Left colon (tissue), 2 donors: ENCODE results near the gene SIX1. TPM values are rescaled to one million over a fixed set of nuclear protein-coding genes. Genes with fewer than 3 reads are reported as not detected.

Source experiments
- ATAC-seq: fragments of 200-7000 bp; cut with Tn5 transposase; one replicate; pipeline ENCODE4 v1.9.1; 2020; ENCODE audit warnings: mild to moderate bottlenecking, moderate library complexity
- DNase-seq, 2 donors: peaks; one replicate each; pipeline ENCODE4 v3.0.0-alpha.2; 2020
- intact Hi-C, 2 donors: fragments of 100-400 bp; cut with DNase I in 1 of 2; cut with micrococcal nuclease in 1 of 2; formaldehyde crosslinking; loops; one replicate each; pipeline versions ENCODE4 v1.11.2 to v1.14.0; 2022; cut with DNase I, micrococcal nuclease
- total RNA-seq, 2 donors: library from RNA; stranded (reverse); fragmentation: NEBNext Ultra II Directional; extraction: Animal tissue kit (Norgen Biotek cat#: 25700); gene quantifications; one replicate each; pipeline ENCODE4 v1.2.1, GENCODE V29; 2021
- donor health status: DM: no; HTN: no; CAD: no.
- donor health status: DM: yes; HTN: yes; CAD: no.

The SIX1 gene
- total RNA-seq, 2 donors from 2014 or later, result not detected

DNA sequence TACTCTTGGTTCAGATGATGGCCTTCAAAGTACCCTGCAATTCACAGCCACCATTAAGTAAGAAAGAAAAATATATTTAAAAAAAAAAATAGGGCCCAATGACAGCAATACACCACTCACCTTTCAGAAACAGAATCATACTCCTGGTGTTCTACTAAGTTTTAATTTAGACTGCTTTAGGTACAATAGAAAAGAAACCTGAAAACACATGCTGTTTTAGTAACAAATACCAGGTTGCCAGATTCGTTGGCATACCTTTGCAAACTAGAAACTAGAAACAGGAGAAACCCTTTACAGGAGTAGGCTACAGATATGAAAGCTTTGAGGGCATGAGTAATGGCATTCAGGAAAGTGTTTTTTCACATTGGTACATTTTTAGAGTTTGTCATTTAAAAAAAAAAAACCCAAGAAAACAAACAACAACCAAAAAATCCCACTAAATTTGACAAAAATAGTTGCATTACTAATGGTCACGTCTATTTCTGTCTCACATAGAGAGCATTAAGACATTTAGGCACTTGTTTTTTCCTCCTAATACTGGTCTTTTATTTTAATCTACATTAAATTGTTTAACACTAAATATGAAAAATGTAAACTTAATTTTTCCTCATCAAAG lies 4.0 kb downstream of the SIX1 start:
- intact Hi-C loops, result no loop called here
- DNase-seq, result no peak
- no peak for ATAC-seq

GRCh38 chr14:60644666-60645065 lies 4.6 kb downstream of the SIX1 start:
- intact Hi-C loops, result no loop called here
- ATAC-seq (no peak), DNase-seq (no peak)

DNA sequence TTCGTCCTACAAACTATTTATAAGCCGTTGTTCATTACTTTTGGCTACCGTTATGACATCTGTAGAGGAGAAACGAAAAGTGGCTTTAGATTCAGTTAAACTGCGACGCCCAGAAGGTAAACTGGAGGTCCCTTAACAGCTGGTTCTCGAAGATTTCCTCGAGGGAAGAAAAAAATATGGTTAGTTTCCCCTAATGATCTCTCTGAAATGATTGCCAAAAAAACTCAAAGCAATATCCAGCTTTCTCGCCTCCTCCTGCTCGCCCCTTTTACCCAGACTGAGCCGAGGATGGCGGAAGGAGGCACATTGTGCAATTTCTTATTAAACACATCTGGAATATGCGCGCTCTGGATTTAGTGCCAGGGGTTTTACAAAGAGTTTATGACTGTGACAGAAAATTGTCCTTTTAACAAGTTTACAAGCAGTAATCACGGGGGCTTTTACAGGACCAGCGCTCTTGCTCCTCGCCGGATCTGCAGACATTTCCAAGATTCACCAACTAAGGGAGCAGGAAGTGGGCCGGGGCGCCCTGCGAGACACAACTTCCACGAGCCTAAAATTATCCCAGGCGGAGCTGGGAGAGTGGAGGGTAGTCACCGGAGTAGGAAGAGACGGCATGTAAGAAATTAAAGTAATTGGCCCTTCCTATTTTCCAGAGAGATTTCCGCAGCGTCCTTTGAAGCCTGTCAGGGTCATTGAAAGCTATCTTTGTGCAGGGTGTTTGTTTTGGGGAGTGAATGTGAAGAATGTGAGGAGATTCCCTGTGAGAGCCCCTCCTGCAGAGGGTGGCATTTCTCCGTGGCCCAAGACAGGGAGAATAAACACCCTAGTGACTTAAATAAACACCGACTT lies 5.6 kb downstream of the SIX1 start:
- DNase-seq (no peak), ATAC-seq (no peak)
- intact Hi-C loops, result no loop called here

DNA sequence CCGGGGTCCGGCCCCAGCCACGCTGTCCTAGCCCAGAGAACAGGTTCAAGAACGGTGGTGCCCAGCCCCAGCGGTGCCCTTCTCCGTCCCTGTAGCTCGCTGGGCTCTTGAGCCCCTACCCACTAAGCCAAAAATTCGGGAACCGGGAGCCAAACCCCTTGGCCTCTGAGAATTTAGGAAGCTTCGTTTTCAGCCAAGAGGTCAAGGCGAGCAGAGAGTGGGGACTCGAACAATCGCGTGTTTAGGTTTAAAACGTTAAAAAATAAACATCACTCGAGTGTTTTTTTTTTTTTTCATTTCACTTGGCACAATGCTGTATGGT lies 6.2 kb downstream of the SIX1 start:
- ATAC-seq (no peak), DNase-seq (no peak)
- intact Hi-C loops, result no loop called here

DNA sequence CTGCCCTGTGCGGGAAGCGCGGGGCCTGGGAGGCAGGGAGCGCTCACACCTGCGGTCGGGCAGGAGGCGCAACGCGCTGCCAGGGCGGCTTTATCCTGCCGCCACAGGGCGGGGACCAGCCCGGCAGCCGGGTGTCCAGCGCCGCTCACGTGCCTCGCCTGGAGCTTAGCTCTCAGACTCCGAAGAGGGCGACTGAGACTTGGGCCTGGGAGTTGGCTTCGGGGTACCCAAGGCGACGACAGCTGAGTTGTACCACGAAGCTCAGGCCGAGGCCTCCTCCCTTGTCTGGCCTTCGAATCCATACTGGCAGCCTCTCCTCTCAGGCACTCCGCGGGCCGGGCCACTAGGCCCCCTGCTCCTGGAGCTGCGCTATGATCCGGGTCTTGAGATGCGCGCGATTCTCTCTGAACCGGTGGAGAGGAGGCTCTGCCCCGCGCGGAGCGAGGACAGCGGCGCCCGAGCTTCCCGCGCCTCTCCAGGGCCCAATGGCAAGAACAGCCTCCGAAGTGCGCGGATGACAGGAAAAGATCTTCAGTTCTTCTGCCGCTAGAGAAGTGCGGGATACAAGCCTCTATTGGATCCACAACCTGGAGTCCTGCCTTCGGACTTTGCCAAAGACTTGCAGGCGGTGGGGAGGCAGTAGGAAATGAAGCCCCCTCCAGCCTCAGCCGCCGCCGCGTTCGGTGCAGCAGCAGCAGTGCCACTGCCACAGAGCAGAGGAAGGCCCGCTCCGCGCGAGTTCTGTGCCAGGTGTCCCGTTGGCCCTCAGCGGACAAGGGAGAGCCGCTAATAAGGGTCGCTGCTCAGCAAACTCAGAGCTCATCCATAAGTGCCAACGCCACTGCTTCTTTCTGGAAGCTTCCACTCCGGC lies 6.8 kb downstream of the SIX1 start:
- ATAC-seq, result peak; percentile 60
- intact Hi-C loops, result no loop called here
- DNase-seq, result peak in 1 of 2 donors; percentile 6

- DNase-seq, result no peak
- intact Hi-C loops, result no loop called here
- no peak for ATAC-seq
Observed at GRCh38 chr14:60641742-60642269, 7.5 kb downstream of the SIX1 start.

DNA sequence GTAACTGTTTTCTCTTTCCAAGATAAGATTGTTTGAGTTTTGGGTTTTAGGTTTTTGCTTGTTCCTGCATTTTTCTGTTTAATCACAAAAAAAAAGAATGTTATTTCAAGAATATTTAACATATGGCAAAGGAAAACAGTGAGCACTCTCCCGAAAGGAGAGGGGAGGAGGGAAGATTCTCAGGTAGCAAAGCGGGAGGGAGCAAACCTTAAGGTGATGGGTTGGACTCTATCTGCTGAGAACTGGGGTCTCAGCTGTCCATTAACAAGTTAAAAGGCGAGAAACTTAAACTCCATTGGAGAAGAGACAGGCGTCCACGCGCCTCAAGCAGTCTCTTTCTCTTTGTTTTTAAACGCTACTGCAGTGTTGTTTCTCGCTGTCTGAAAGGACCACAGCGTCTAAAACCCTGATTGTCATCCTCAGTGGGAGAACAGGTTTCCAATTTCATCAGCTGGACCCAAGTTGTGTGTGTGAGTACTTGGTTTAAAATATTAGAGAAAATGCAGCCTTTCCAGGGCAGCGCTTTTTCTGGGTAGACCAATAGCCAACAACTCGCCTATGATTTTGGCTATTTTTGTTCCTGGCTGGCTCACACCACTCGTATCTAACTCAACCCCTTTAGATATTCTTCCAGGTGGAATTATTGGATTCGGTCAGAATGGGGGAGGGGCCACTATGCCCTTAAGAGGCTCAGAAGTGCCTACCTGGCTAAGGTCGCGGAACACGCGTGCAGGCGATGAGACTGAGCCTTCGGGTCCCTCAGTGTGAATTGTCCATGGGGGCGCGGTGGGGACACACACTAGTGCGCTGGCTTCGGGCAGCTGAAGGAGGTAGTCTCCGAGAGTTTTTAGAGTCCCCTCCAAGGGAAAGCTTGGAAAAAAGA lies 8.2 kb downstream of the SIX1 start:
- DNase-seq (no peak), ATAC-seq (no peak)
- intact Hi-C loops, result no loop called here

- no peak for DNase-seq
- intact Hi-C loops, result no loop called here
- ATAC-seq, result no peak
Observed at GRCh38 chr14:60639674-60640073, 9.6 kb downstream of the SIX1 start.

GRCh38 chr14:60637479-60638315 lies 11.6 kb downstream of the SIX1 start:
- ATAC-seq (no peak), DNase-seq (no peak)

DNA sequence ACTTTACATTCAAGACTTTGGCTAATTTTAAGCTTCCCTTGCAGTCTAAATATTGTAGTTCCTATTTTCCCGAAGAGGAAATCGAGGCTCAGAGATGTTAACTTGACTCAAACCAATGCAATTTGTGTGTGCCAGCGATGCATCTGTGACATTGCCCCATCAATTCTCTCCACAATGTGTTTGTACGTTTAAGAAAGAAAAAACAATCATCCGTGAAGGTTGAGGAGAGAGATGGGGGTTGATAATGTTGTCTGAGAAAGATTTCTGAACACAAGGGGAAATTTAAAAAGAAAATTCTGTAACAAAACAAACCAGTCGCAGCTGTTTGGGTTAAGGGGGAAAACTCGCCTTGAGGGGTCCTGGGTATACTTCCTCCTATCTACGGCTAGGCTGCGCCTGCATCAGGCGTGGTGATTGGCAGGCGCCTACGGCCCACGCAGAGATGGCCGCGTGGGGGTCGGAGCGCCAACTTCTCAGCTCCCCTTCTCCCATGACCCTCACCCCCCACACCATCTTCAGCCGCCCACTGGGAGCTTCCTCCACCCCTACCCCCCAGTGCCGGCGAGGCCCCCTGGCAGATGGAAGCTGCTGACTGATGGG lies 12.3 kb downstream of the SIX1 start:
- intact Hi-C loops, result no loop called here
- ATAC-seq, result no peak
- no peak for DNase-seq

More at GRCh38 chr14:60637479-60638315, 11.6 kb downstream of the SIX1 start:
- intact Hi-C loops, result no loop called here

- ATAC-seq, result no peak
- intact Hi-C loops, result no loop called here
- DNase-seq, result no peak
Observed at GRCh38 chr14:60634153-60634552, 15.1 kb downstream of the SIX1 start.

- no peak for ATAC-seq
- intact Hi-C loops, result no loop called here
- DNase-seq, result no peak
Observed at GRCh38 chr14:60632777-60633176, 16.5 kb downstream of the SIX1 start.

GRCh38 chr14:60632257-60632656 lies 17.0 kb downstream of the SIX1 start:
- intact Hi-C loops, result no loop called here
- ATAC-seq (no peak), DNase-seq (no peak)

- intact Hi-C loops, result no loop called here
- no peak for ATAC-seq
- DNase-seq, result no peak
Observed at GRCh38 chr14:60631842-60632241, 17.4 kb downstream of the SIX1 start.

DNA sequence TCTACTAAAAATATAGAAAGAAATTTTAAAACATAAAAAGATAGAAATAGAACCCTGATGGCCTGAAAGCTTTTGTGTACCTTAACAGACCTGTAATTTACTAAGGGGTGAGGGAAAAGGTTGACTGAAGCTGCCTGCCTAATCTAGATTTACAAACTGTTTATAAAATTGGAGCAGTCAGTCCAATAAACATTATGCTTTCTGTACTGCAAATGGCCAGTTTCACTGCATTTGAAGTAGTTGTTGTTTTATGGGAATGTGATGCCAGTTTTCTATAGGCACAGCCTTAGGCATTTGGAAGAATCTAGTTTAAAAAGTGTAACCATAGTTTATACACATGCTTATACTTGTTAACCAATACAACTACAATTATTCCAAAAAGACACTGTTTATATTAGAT lies 19.1 kb downstream of the SIX1 start:
- no peak for ATAC-seq
- DNase-seq, result no peak
- intact Hi-C loops, result no loop called here

DNA sequence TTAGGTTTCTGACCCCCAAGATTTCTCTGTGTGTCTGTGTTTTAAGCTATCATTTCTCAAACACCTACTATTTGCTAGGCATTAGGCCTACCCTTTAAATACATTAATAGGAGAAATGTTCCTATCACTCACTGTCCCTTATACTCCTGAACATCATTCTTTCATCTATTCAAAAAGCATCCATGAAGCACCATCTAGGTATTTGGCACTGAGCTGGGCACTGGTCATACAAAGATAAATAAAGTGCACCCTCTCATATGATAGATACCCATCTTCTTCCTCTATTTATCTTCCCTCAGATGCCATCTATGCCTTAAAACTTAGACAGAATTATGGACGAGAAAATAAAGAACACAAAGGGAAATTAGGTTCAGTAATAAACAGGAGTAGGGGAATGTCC lies 20.4 kb downstream of the SIX1 start:
- DNase-seq (no peak), ATAC-seq (no peak)
- intact Hi-C loops, result loop anchor here (5.0 to 10.0 kb wide), 2 partner anchors 396 to 398 kb away; no protein-coding TSS in a partner anchor

- ATAC-seq, result no peak
- DNase-seq, result no peak
- intact Hi-C loops, result loop anchor here (5.0 to 10.0 kb wide), 2 partner anchors 402 to 629 kb away; no protein-coding TSS in a partner anchor
Observed at GRCh38 chr14:60622917-60623257, 26.4 kb downstream of the SIX1 start.
